ENCODE data around the gene GSE1.

GSE1 gene

DNA sequence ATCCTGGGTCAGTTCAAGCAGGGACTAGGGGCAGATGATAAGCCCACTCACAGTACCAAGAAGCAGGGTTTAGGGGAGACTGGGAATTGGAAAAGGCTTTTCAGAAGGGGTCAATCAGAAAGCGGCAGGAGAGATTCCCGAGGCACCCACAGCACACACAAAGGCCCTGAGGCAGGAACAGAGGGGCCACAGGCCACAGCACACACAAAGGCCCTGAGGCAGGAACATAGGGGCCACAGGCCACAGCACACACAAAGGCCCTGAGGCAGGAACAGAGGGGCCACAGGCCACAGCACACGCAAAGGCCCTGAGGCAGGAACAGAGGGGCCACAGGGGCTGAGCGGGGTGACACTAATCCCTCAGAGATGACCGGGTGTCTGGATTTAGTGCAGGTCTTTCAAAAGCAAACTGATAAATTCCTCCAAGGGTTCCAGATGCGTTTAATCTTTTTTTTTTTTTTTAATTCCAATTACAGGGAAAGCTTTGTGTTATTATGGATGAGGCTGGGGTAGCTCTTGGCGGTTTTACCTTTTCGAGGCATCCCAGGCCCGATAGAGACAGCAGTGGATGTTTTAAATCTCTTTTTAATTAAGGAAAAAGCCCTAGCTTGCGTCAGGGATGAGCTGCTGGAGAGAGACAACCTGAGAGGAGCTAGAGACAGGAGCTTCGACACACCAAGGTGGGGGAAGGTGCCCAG, 106.6 kb downstream of the GSE1 start:
- DNase-seq (ENCODE audit: low read depth in 1 of 2, low spot score in 1 of 2): no peak

DNA sequence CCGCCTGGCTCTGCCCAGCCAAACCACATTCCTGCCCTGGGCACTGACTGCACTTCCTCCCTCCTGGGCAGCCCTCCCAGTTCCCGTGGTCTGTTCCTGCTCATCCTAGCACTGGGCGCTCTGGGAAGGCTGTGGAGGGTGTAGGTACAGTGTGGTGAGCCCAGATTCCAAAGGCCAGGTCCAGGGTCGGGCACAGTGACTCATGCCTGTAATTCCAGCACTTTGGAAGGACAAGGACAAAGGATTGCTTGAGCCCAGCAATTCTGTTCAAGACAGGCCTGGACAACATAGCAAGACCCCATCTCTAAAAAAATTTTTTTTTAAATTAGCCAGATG, 107.1 kb downstream of the GSE1 start:
- no peak for DNase-seq (ENCODE audit: low read depth in 1 of 2, low spot score in 1 of 2)

DNA sequence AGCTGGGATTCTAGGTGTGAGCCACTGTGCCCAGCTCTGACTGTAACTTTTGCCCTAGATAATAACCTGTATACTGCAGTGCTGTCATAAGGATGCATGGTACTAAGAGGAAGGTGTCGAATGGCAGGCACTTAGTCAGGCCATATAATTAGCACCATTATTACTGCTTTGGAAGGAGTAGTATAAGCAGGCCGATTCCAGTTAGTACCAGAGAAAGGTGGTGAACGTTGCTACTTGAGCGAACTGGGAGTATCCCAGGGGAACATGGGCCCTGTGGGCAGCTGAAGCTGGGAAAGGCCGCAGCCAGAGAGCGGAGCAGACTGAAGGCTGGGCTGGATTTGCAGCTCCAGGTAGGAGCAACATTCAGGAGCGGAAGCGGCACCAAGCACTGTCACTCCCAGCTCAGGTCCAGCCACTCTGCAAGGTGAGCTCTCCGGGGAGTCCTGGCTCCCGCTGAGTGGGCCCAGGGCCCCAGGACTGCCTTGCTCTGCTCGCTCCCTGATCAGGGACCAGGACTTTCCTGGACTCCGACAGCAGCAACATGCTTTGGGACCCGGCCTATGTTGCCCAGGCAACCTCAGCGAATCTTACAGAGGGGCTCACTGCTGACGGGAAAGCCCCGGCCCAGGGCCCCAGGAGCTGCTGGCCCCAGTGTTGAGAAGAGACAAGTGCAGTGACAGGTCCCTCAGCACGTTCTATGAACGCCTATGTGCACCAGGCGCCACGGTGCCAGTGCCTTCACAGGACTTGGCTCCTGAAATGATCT, 109.2 kb downstream of the GSE1 start:
- DNase-seq (ENCODE audit: low read depth in 1 of 2, low spot score in 1 of 2): no peak

DNA sequence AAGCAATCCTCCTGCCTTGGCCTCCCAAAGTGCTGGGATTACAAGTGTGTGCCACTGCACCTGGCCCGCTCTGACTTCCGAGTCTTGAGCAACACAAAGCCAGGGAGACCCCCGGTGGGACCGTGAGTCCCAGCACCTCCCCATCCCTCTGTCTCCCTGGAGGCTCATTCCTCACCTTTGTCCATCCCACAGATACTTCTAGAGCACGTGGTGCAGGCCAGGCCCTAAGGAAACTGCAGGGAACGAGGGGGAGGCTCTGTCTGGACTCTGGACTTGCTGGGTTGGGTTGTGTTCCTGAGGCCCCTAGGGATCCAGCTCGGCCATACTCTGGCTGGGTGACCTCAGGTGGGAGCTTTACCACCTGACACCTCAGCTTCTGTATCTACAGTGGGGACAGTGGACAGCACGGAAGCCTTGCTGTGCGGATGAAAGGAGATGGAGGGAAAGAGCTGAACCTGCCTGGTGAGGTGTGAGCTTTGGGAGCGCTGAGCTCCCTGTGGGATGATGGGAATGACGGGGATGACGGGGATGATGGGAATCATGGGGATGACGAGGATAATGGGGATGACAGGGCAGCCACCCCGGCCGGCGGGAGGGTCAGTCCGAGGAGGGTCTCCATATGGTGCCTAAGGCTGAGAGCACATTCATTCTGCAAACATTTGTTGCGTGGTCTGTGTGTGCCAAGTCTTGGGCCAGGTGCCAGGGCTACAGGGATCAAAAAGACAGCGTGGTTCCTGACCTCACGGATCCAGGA, 111.2 kb downstream of the GSE1 start:
- no peak for DNase-seq (ENCODE audit: low read depth in 1 of 2, low spot score in 1 of 2)

DNA sequence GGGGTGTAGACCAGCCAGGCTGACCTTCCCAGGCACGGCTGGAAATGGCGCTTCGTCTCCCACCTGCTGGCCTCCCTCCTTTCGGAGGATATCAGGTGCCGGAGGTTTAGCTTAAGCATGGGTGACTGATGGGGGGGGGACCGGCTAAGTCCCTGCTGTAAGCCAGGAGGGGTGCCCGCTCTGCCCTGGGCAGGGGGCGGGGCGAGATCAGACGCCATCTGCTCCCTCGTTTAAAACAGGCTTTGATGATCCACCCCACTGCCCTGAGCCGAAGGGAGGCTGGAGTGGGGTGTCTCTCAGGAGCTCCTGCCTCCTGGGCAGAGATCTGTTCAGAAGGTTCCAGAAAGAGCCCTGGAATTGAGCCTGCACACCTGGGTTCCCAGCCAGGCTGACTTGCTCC, 111.8 kb downstream of the GSE1 start:
- DNase-seq (ENCODE audit: low read depth in 1 of 2, low spot score in 1 of 2): no peak

Measured in activated CD4-positive, alpha-beta T cell treated with anti-CD3 and anti-CD28 coated beads, Interleukin-2, amount 50 U/mL, for 24 hours (primary cell).